Subcutaneous adipose tissue (tissue), 4 donors: Measurements from ENCODE around the gene NSUN5. TPM values are rescaled to one million over a fixed set of nuclear protein-coding genes. Genes with fewer than 3 reads are reported as not detected.
"Not testable (repeated sequence)": the region's sequence is repeated elsewhere in the genome, so short reads cannot be mapped to it uniquely, and the experiment has no call there.

ENCODE experiments used
- total RNA-seq, 4 donors: library from RNA; depleted of rRNA; stranded (reverse); fragments of >200 nt; gene quantifications; one replicate each; pipeline ENCODE4 v1.1.0, GENCODE V29; 2016
- TF ChIP-seq, protein P1 (sequence below): fragments of 450-650 bp; IDR thresholded peaks from one replicate; pipeline ENCODE4 v1.5.1; 2016; ENCODE audit warnings: low read depth, mild to moderate bottlenecking, control low read depth, antibody characterized with exemption, moderate library complexity

NSUN5 gene
- total RNA-seq, 4 donors from 2014 or later = 9.9 to 16.3 (median 15.0) TPM

DNA sequence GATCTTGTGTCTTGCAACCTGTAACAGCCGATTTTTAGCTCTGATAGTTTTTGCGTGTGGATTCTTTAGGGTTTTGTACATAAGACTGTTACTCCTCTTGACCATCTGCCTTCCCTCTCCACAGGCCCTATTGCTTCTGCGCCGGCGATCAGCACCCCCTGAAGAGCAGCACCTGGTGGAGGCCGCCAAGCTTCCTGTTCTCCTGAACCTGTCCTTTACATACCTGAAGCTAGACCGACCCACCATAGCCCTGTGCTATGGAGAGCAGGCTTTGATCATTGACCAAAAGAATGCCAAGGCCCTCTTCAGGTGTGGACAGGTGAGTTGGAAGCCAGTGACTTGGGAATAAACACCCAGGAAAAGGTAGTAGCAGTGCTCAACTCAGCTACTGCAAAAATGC lies 31.9 kb upstream of the NSUN5 start:
- TF ChIP-seq, protein P1, sequence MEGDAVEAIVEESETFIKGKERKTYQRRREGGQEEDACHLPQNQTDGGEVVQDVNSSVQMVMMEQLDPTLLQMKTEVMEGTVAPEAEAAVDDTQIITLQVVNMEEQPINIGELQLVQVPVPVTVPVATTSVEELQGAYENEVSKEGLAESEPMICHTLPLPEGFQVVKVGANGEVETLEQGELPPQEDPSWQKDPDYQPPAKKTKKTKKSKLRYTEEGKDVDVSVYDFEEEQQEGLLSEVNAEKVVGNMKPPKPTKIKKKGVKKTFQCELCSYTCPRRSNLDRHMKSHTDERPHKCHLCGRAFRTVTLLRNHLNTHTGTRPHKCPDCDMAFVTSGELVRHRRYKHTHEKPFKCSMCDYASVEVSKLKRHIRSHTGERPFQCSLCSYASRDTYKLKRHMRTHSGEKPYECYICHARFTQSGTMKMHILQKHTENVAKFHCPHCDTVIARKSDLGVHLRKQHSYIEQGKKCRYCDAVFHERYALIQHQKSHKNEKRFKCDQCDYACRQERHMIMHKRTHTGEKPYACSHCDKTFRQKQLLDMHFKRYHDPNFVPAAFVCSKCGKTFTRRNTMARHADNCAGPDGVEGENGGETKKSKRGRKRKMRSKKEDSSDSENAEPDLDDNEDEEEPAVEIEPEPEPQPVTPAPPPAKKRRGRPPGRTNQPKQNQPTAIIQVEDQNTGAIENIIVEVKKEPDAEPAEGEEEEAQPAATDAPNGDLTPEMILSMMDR = no peak

DNA sequence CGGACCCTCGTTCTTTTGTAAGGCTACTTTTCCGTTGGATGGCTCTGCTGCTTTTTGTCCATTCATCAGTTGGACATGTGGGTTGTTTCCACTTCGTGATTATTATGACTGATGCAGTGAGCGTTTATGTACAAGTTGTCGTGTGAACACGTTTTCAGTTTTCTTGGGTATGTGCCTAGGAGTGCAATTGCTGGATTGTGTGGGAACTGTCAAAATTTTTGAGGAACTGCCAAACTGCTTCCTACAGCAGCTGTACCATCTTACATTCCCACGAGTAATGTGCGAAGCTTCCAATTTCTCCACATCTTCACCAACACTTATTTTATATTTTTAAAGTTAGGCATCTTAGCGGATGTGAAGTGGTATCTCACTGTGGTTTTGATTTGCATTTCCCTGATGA lies 29.7 kb upstream of the NSUN5 start:
- TF ChIP-seq, protein P1 = no peak

DNA sequence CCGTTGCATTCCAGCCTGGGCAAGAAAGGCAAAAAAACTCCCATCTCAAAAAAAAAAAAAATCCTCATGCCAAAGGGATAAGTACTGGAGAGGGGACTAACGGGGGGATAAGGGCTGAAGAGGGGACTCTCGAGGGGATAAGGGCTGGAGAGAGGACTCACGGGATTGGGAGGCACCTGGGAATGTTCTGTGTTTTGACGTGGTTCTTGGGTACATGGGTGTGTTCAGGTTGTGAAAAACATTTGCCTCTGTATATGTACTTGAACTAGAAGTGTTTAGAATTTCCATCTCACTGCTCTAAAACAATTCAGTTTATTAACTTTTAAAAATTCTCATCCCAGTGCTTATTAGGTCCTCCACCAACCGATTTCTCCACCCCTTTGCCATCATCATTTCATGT lies 23.8 kb upstream of the NSUN5 start:
- TF ChIP-seq, protein P1 = no peak

DNA sequence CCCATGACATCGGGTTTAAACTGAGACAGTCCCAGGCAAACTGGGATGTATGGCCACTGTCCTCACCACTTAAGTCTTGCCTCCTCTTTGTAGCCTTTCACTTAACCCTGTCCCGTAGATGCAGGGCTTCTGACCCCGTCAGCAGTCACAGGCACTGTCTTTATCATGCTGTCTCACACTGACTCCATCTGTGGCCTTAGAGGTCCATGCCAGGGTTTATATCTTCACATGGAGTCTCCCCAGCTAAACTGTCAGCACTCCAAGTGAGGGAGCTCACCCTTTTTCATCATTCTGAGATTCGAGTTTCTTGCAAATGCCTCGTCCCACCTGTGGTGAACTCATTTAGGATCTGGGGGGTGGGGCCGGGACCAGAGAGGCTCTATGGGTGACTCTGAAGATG lies 22.1 kb upstream of the NSUN5 start:
- TF ChIP-seq, protein P1 = no peak

DNA sequence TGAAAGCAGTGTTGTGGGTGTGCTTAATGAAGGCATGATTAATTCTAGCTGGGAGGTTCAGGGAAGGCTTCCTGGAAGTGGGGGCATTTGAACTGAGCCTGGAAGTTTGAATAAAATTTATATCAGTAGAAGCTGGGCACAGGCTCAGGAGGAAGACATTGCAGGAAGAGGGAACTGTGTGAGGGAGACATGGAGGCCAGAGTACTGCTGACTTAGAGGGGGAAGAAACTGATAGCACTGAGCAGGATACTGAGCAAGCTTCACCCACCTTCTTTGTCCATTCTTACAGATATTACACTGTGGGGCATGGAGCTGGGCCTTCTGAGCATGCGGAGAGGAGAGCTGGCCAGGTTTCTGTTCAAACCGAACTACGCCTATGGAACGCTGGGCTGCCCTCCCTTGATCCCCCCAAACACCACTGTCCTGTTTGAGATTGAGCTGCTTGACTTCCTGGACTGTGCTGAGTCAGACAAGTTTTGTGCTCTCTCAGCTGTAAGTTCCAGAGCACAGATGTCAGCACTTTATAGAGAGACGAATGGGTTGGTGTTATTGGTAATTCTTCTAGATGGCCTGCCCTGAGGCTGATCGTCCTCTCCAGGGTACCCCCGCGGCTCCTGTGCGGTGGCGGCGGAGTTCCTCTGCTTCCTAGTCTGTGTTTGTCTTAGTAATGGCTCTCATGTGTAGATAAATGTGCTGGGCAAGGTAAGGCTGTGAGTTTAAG lies 21.4 kb upstream of the NSUN5 start:
- TF ChIP-seq, protein P1 = no peak

DNA sequence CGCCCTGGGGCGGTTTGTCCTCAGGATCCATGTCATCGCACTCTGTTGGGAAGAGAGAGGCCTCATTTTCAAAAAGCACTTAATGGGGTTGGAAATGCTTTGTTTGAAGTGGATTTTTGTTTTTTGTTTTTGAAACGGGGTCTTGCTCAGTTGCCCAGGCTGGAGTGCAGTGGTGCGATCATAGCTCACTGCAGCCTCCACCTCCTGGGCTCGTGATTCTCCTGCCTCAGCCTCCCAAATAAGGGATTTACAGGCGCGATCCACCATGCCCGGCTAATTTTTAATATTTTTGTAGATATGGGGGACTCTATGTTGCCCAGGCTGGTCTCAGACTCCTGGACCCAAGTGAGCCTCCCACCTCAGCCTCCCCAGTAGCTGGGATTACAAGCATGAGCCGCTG lies 20.1 kb upstream of the NSUN5 start:
- TF ChIP-seq, protein P1 = no peak

DNA sequence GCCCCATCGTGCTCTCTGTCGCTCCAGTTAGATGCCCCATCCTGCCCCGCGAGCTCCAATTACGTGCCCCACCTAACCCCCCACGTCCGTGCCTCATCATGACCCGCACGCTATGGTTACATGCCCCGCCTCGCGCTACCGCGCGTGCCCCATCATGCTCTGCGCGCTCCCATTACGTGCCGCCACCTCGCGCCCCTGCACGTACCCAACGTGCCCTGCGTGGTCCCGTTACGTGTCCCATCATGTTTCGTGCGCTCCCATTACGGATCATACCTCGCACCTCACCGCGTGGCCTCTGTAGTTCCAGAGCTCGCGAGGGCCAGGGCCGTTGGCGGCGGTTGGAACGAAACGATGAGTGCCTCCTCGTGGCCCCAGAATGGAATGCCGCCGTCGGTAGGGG lies 19.3 kb upstream of the NSUN5 start, which contains the start of the genes FKBP6 and TRIM50:
TSS of gene FKBP6 (plus strand) at position 240 of the 400 bp plus-strand sequence. CDS start 268 bp downstream, outside the sequence.
TSS of gene TRIM50 (minus strand) at position 161 of the 400 bp plus-strand sequence. CDS start 3,295 bp downstream, outside the sequence.
- TF ChIP-seq, protein P1 = not testable (repeated sequence)
